ENCODE measurements around the gene CYB561D2. TPM values are rescaled to one million over a fixed set of nuclear protein-coding genes. Genes with fewer than 3 reads are reported as not detected.

The CYB561D2 gene
- polyA plus RNA-seq, 1 donor from 2014 or later: 21.2 TPM

- Histone ChIP-seq H3K9me3 (ENCODE audit: low read length) (no peaks in the 10 kb centered on the region), H3K4me3 (ENCODE audit: low read length) (no peak overlapping the region), H3K9me2 (ENCODE audit: insufficient read depth, low read length) (no peaks in the 10 kb centered on the region), H3K27me3 (ENCODE audit: insufficient read depth, low read depth, low read length) (no peaks in the 10 kb centered on the region), H3K9ac (ENCODE audit: low read length) (no peak overlapping the region), H3K4me2 (ENCODE audit: low read length) (no peak overlapping the region), H3K36me3 (ENCODE audit: insufficient read depth, low read length) (no peaks in the 10 kb centered on the region), H2AFZ (ENCODE audit: low read depth, low read length) (no peak overlapping the region), H3K27ac (ENCODE audit: low read length) (no peak overlapping the region), H3F3A (ENCODE audit: insufficient read depth, low read length, poor library complexity, severe bottlenecking) (no peaks in the 10 kb centered on the region), H4K20me1 (ENCODE audit: insufficient read depth) (no peaks in the 10 kb centered on the region), H3K79me2 (replicated peaks; ENCODE audit: insufficient read depth, low read length) (no peaks in the 10 kb centered on the region)
- TF ChIP-seq POLR2AphosphoS5 (IDR thresholded peaks at IDR 0.05) (no peak), MXI1 (conservative IDR thresholded peaks at IDR 0.05; ENCODE audit: poor library complexity, severe bottlenecking) (no peak), EP300 (conservative IDR thresholded peaks at IDR 0.05; ENCODE audit: poor library complexity, severe bottlenecking) (no peak), SMC3 (conservative IDR thresholded peaks at IDR 0.05; ENCODE audit: poor library complexity) (no peak), TAF1 (IDR thresholded peaks at IDR 0.05; ENCODE audit: low read depth) (no peak), RAD21 (conservative IDR thresholded peaks at IDR 0.05) (no peak), EZH2 (IDR thresholded peaks at IDR 0.05; ENCODE audit: borderline replicate concordance, insufficient read depth, low read length, poor library complexity, severe bottlenecking) (no peak), CTCF (IDR thresholded peaks at IDR 0.05; ENCODE audit: poor library complexity, severe bottlenecking) (no peak)
- TF ChIP-seq, protein P1, sequence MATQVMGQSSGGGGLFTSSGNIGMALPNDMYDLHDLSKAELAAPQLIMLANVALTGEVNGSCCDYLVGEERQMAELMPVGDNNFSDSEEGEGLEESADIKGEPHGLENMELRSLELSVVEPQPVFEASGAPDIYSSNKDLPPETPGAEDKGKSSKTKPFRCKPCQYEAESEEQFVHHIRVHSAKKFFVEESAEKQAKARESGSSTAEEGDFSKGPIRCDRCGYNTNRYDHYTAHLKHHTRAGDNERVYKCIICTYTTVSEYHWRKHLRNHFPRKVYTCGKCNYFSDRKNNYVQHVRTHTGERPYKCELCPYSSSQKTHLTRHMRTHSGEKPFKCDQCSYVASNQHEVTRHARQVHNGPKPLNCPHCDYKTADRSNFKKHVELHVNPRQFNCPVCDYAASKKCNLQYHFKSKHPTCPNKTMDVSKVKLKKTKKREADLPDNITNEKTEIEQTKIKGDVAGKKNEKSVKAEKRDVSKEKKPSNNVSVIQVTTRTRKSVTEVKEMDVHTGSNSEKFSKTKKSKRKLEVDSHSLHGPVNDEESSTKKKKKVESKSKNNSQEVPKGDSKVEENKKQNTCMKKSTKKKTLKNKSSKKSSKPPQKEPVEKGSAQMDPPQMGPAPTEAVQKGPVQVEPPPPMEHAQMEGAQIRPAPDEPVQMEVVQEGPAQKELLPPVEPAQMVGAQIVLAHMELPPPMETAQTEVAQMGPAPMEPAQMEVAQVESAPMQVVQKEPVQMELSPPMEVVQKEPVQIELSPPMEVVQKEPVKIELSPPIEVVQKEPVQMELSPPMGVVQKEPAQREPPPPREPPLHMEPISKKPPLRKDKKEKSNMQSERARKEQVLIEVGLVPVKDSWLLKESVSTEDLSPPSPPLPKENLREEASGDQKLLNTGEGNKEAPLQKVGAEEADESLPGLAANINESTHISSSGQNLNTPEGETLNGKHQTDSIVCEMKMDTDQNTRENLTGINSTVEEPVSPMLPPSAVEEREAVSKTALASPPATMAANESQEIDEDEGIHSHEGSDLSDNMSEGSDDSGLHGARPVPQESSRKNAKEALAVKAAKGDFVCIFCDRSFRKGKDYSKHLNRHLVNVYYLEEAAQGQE (IDR thresholded peaks at IDR 0.05; ENCODE audit: borderline replicate concordance): no peak
Measured at GRCh38 chr3:50302095-50303012, 48.3 kb upstream of the CYB561D2 start.

- no peaks in the 10 kb centered on the region for H3K79me2 ChIP-seq (replicated peaks; ENCODE audit: insufficient read depth, low read length)
- no peak within 1 kb of the TSS for H3K27ac ChIP-seq (ENCODE audit: low read length)
- no peaks in the 10 kb centered on the region for H4K20me1 ChIP-seq (ENCODE audit: insufficient read depth)
- no peaks in the 10 kb centered on the region for H3F3A ChIP-seq (ENCODE audit: insufficient read depth, low read length, poor library complexity, severe bottlenecking)
- TF ChIP-seq MXI1 (conservative IDR thresholded peaks at IDR 0.05; ENCODE audit: poor library complexity, severe bottlenecking) (no peak), EZH2 (IDR thresholded peaks at IDR 0.05; ENCODE audit: borderline replicate concordance, insufficient read depth, low read length, poor library complexity, severe bottlenecking) (no peak), CTCF (IDR thresholded peaks at IDR 0.05; ENCODE audit: poor library complexity, severe bottlenecking) (no peak), SMC3 (conservative IDR thresholded peaks at IDR 0.05; ENCODE audit: poor library complexity) (no peak), EP300 (conservative IDR thresholded peaks at IDR 0.05; ENCODE audit: poor library complexity, severe bottlenecking) (no peak), TAF1 (IDR thresholded peaks at IDR 0.05; ENCODE audit: low read depth) (no peak), RAD21 (conservative IDR thresholded peaks at IDR 0.05) (no peak), POLR2AphosphoS5 (IDR thresholded peaks at IDR 0.05) (no peak)
- TF ChIP-seq, protein P1 (IDR thresholded peaks at IDR 0.05; ENCODE audit: borderline replicate concordance): no peak
- H2AFZ ChIP-seq (ENCODE audit: low read depth, low read length): no peak within 1 kb of the TSS
- H3K4me2 ChIP-seq (ENCODE audit: low read length): no peak within 1 kb of the TSS
- no peak within 1 kb of the TSS for H3K4me3 ChIP-seq (ENCODE audit: low read length)
- no peak within 1 kb of the TSS for H3K9ac ChIP-seq (ENCODE audit: low read length)
- H3K9me3 ChIP-seq (ENCODE audit: low read length): no peaks in the 10 kb centered on the region
- H3K27me3 ChIP-seq (ENCODE audit: insufficient read depth, low read depth, low read length): no peaks in the 10 kb centered on the region
- no peaks in the 10 kb centered on the region for H3K9me2 ChIP-seq (ENCODE audit: insufficient read depth, low read length)
- H3K36me3 ChIP-seq (ENCODE audit: insufficient read depth, low read length): no peaks in the 10 kb centered on the region
Measured at GRCh38 chr3:50303013-50303815, 47.4 kb upstream of the CYB561D2 start, which contains the start of gene HYAL1. Gene HYAL1, minus strand, starts transcription at chr3:50303574. Its CDS starts 618 bp downstream, at chr3:50302956.

Data from neural cell (in vitro differentiated cells).